ENCODE data around the gene MYL9. TPM values are rescaled to one million over a fixed set of nuclear protein-coding genes. Genes with fewer than 3 reads are reported as not detected.

MYL9 gene
- total and polyA plus RNA-seq, 2 donors from 2014 or later: 294 to 576 TPM

- Histone ChIP-seq H3K9ac (ENCODE audit: low read length in 3 of 3) (no peak overlapping the region), H3K4me1 (ENCODE audit: control insufficient read depth in 2 of 3, insufficient read depth in 2 of 3, low read depth in 1 of 3, low read length in 3 of 3) (no peaks in the 10 kb centered on the region), H3K27me3 (ENCODE audit: control insufficient read depth, insufficient read depth, low read length) (no peaks in the 10 kb centered on the region), H3K27ac (ENCODE audit: low read depth in 2 of 2, low read length in 2 of 2) (no peak overlapping the region), H3K9me3 (ENCODE audit: control insufficient read depth in 2 of 3, insufficient read depth in 1 of 3, low read length in 3 of 3) (no peaks in the 10 kb centered on the region), H3K4me3 (ENCODE audit: low read length in 3 of 3) (no peak overlapping the region), H3K36me3 (ENCODE audit: control insufficient read depth in 2 of 3, insufficient read depth in 3 of 3, low read length in 3 of 3) (peaks cover 9 to 24% (median 15%) of the 10 kb centered on the region in 3 donors)
- intact Hi-C loops (cut with DNase I): no loop called here
- no peak for FAIRE-seq
- no peak for DNase-seq
- no peak for TF ChIP-seq CTCF (IDR thresholded peaks at IDR 0.05; ENCODE audit: borderline replicate concordance, extremely low read depth, insufficient read depth)
Observed at GRCh38 chr20:36506253-36506652, 35.1 kb upstream of the MYL9 start.

DNA sequence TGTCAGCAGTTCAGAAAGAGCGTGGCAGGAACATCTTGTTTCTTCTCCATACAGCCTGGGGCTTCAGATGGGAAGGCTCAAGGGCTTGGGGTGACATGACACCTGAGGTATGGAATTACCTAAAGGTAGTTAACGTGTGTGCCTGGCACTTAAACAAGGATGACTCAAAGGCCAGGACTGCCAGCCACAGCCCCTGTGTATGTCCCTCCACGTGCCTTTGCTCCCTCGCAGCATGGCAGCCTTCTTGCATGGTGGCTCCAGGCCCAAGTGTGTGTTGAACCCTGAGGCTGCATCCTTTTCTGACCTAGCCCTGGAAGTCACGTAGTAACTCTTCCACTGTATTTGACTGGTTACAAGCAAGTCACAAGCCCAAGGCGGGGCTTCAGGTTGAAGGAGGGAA lies 33.6 kb upstream of the MYL9 start:
- FAIRE-seq: no peak
- peaks cover 14 to 24% (median 16%) of the 10 kb centered on the region in 3 donors for H3K36me3 ChIP-seq (ENCODE audit: control insufficient read depth in 2 of 3, insufficient read depth in 3 of 3, low read length in 3 of 3)
- intact Hi-C loops (cut with DNase I): no loop called here

DNA sequence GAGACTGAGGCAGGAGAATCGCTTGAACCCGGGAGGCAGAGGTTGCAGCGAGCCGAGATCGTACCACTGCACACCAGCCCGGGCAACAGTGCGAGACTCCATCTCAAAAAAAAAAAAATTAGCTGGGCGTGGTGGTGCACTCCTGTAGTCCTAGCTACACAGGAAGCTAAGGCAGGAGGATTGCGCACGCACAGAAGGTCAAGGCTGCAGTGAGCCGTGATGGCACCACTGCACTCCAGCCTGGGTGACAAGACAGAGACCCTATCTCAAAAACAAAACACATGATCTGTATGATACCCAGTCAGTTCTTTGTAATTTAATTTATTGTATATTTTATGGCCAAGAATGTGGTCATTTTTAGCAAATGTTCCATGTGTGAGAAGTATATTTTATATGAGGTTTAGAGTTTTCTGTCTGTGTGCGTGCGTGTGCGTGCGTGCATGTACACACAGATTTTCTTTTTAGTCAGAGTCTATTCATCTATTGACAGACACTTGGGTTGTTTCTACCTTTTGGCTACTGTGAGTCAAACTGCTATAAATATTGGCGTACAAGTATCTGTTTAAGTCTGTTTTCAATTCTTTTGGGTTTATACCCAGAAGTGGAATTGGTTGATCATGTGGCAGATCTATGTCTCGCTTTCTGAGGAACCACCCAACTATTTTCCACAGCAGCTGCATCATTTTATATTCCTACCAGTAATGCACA lies 22.2 kb upstream of the MYL9 start:
- TF ChIP-seq CTCF (IDR thresholded peaks at IDR 0.05; ENCODE audit: borderline replicate concordance, extremely low read depth, insufficient read depth): no peak
- FAIRE-seq (no peak), DNase-seq (no peak)
- H3K36me3 ChIP-seq (ENCODE audit: control insufficient read depth in 2 of 3, insufficient read depth in 3 of 3, low read length in 3 of 3): peaks cover under 1 to 16% (median 6%) of the 10 kb centered on the region in 3 donors
- H3K9me3 ChIP-seq (ENCODE audit: control insufficient read depth in 2 of 3, insufficient read depth in 1 of 3, low read length in 3 of 3): no peaks in the 10 kb centered on the region
- no peak overlapping the region for H3K9ac ChIP-seq (ENCODE audit: low read length in 3 of 3)
- no peaks in the 10 kb centered on the region for H3K27me3 ChIP-seq (ENCODE audit: control insufficient read depth, insufficient read depth, low read length)
- intact Hi-C loops (cut with DNase I): no loop called here
- H3K4me1 ChIP-seq (ENCODE audit: control insufficient read depth in 2 of 3, insufficient read depth in 2 of 3, low read depth in 1 of 3, low read length in 3 of 3): no peaks in the 10 kb centered on the region
- no peak overlapping the region for H3K27ac ChIP-seq (ENCODE audit: low read depth in 2 of 2, low read length in 2 of 2)
- no peak overlapping the region for H3K4me3 ChIP-seq (ENCODE audit: low read length in 3 of 3)

More for the DNA sequence above, 33.6 kb upstream of the MYL9 start:
- Histone ChIP-seq H3K9ac (ENCODE audit: low read length in 3 of 3) (no peak overlapping the region), H3K27ac (ENCODE audit: low read depth in 2 of 2, low read length in 2 of 2) (no peak overlapping the region), H3K4me3 (ENCODE audit: low read length in 3 of 3) (no peak overlapping the region), H3K27me3 (ENCODE audit: control insufficient read depth, insufficient read depth, low read length) (no peaks in the 10 kb centered on the region), H3K9me3 (ENCODE audit: control insufficient read depth in 2 of 3, insufficient read depth in 1 of 3, low read length in 3 of 3) (no peaks in the 10 kb centered on the region), H3K4me1 (ENCODE audit: control insufficient read depth in 2 of 3, insufficient read depth in 2 of 3, low read depth in 1 of 3, low read length in 3 of 3) (no peaks in the 10 kb centered on the region)
- DNase-seq: no peak
- TF ChIP-seq CTCF (IDR thresholded peaks at IDR 0.05; ENCODE audit: borderline replicate concordance, extremely low read depth, insufficient read depth): no peak

Measured in kidney (tissue), 14 donors.